GM21717 (cell line): ENCODE data around the gene ARRB1.
"Not testable (repeated sequence)": the region's sequence is repeated elsewhere in the genome, so short reads cannot be mapped to it uniquely, and the experiment has no call there.

Source experiments
- ATAC-seq: cut with Tn5 transposase; IDR thresholded peaks from one replicate; pipeline ENCODE4 v1.9.1; 2021; ENCODE audit warnings: mild to moderate bottlenecking, moderate library complexity; ENCODE audit not compliant: unreplicated experiment

Gene ARRB1

GRCh38 chr11:75351541-75351790 lies at the start of gene ARRB1:
Gene ARRB1 (minus strand): TSS chr11:75351661. CDS start chr11:75351607, 54 bp downstream.
- no peak for ATAC-seq

GRCh38 chr11:75400146-75400865 lies 48.8 kb upstream of the ARRB1 start:
- no peak for ATAC-seq

- peak; percentile 91 for ATAC-seq
Measured at GRCh38 chr11:75399344-75400145, 48.1 kb upstream of the ARRB1 start, which contains the start of gene RPS3. Gene RPS3 (plus strand): TSS chr11:75399518. CDS start chr11:75399548, 30 bp downstream.

GRCh38 chr11:75398906-75399305 lies 47.4 kb upstream of the ARRB1 start:
- no peak for ATAC-seq

- ATAC-seq, result no peak
Measured at GRCh38 chr11:75394085-75394840, 42.8 kb upstream of the ARRB1 start.

- no peak for ATAC-seq
Measured at GRCh38 chr11:75389925-75390324, 38.5 kb upstream of the ARRB1 start.

GRCh38 chr11:75389276-75389605 lies 37.8 kb upstream of the ARRB1 start:
- ATAC-seq, result no peak

GRCh38 chr11:75388386-75389275 lies 37.2 kb upstream of the ARRB1 start:
- peak; percentile 52 for ATAC-seq

- no peak for ATAC-seq
Measured at GRCh38 chr11:75387736-75388294, 36.4 kb upstream of the ARRB1 start.

GRCh38 chr11:75386942-75387630 lies 35.6 kb upstream of the ARRB1 start:
- no peak for ATAC-seq

- no peak for ATAC-seq
Measured at GRCh38 chr11:75384438-75385080, 33.1 kb upstream of the ARRB1 start.

GRCh38 chr11:75383246-75383645 lies 31.8 kb upstream of the ARRB1 start:
- no peak for ATAC-seq

GRCh38 chr11:75380716-75381420 lies 29.4 kb upstream of the ARRB1 start:
- ATAC-seq, result no peak

- ATAC-seq, result no peak
Measured at GRCh38 chr11:75380245-75380644, 28.8 kb upstream of the ARRB1 start.

- ATAC-seq, result not testable (repeated sequence)
Measured at GRCh38 chr11:75378776-75379175, 27.3 kb upstream of the ARRB1 start.

GRCh38 chr11:75376175-75376574 lies 24.7 kb upstream of the ARRB1 start:
- no peak for ATAC-seq

GRCh38 chr11:75375626-75376025 lies 24.2 kb upstream of the ARRB1 start:
- ATAC-seq, result no peak

GRCh38 chr11:75374646-75375045 lies 23.2 kb upstream of the ARRB1 start:
- no peak for ATAC-seq

GRCh38 chr11:75373201-75373600 lies 21.7 kb upstream of the ARRB1 start:
- ATAC-seq, result no peak
